Lower lobe of right lung (tissue), 2 donors: Measurements from ENCODE around the gene ERN2. TPM values are rescaled to one million over a fixed set of nuclear protein-coding genes. Genes with fewer than 3 reads are reported as not detected.

Source experiments
- ATAC-seq, 2 donors: fragments of 200-7000 bp; cut with Tn5 transposase; one replicate each; pipeline ENCODE4 v1.9.1; 2020 to 2022; ENCODE audit warnings: mild to moderate bottlenecking in 2 of 2, moderate library complexity in 2 of 2
- DNase-seq: peaks from one replicate; pipeline ENCODE4 v3.0.0-alpha.2; 2020
- H3K27ac ChIP-seq: fragments of 200-600 bp; one replicate; pipeline ENCODE4 v1.8.0; 2022
- H3K27me3 ChIP-seq: fragments of 200-600 bp; one replicate; pipeline ENCODE4 v1.8.0; 2022; ENCODE audit warnings: low read depth
- H3K36me3 ChIP-seq: fragments of 200-600 bp; one replicate; pipeline ENCODE4 v1.8.0; 2022; ENCODE audit warnings: mild to moderate bottlenecking
- H3K4me1 ChIP-seq: fragments of 200-600 bp; one replicate; pipeline ENCODE4 v1.8.0; 2022
- H3K4me3 ChIP-seq: fragments of 200-600 bp; one replicate; pipeline ENCODE4 v1.8.0; 2022; ENCODE audit warnings: mild to moderate bottlenecking
- H3K9me3 ChIP-seq: fragments of 200-600 bp; one replicate; pipeline ENCODE4 v1.8.0; 2022
- CTCF ChIP-seq: fragments of 200-600 bp; IDR thresholded peaks from one replicate; pipeline ENCODE4 v1.8.0; 2022; ENCODE audit warnings: antibody characterized with exemption, mild to moderate bottlenecking
- intact Hi-C: fragments of 100-400 bp; cut with DNase I; formaldehyde crosslinking; loops from one replicate; pipeline ENCODE4 v1.11.0; 2022
- total RNA-seq: library from RNA; stranded (reverse); fragmentation: NEBNext Ultra II Directional; extraction: Animal tissue kit (Norgen Biotek cat#: 25700); gene quantifications from one replicate; pipeline ENCODE4 v1.2.1, GENCODE V29; 2021
- donor health status: DM: no; HTN: yes; CAD: no; lungs with severe emphysema.

Gene ERN2
- total RNA-seq, 1 donor from 2014 or later, result 4.9 TPM

GRCh38 chr16:23699100-23699499 is 13.9 kb downstream of the ERN2 start:
- peak; percentile 37 to 76 for ATAC-seq
- no peaks in the 10 kb centered on the region for H3K9me3 ChIP-seq
- DNase-seq, result no peak
- H3K4me1 ChIP-seq, result no peaks in the 10 kb centered on the region
- intact Hi-C loops, result no loop called here
- H3K27me3 ChIP-seq, result no peaks in the 10 kb centered on the region
- H3K36me3 ChIP-seq, result no peaks in the 10 kb centered on the region
- no peak overlapping the region for H3K4me3 ChIP-seq
- no peak overlapping the region for H3K27ac ChIP-seq
- no peak for TF ChIP-seq CTCF

DNA sequence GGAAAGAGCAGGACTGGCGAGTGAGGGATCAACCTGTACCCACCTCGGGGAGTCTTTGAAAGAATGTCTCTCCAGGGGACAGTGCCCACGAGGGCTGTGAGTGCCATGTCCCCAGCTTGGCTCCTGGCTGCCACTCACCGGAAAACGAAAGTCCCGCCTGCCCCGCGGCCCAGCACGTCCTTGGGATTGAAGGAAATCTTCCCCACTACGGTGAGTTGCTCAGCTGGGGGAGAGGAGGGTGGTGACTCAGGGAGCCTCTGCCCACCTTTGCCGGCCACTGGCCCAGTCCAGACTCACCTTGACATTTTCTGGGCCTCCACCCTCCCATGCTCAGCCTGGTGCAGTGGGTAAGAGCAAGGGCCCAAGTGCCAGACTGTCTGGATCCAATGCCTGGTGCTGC is 17.3 kb downstream of the ERN2 start:
- TF ChIP-seq CTCF, result no peak
- Histone ChIP-seq H3K4me1 (no peaks in the 10 kb centered on the region), H3K4me3 (no peak overlapping the region), H3K36me3 (peaks cover 6% of the 10 kb centered on the region), H3K27ac (no peak overlapping the region), H3K9me3 (no peaks in the 10 kb centered on the region), H3K27me3 (no peaks in the 10 kb centered on the region)
- intact Hi-C loops, result no loop called here
- DNase-seq (no peak), ATAC-seq (no peak)

DNA sequence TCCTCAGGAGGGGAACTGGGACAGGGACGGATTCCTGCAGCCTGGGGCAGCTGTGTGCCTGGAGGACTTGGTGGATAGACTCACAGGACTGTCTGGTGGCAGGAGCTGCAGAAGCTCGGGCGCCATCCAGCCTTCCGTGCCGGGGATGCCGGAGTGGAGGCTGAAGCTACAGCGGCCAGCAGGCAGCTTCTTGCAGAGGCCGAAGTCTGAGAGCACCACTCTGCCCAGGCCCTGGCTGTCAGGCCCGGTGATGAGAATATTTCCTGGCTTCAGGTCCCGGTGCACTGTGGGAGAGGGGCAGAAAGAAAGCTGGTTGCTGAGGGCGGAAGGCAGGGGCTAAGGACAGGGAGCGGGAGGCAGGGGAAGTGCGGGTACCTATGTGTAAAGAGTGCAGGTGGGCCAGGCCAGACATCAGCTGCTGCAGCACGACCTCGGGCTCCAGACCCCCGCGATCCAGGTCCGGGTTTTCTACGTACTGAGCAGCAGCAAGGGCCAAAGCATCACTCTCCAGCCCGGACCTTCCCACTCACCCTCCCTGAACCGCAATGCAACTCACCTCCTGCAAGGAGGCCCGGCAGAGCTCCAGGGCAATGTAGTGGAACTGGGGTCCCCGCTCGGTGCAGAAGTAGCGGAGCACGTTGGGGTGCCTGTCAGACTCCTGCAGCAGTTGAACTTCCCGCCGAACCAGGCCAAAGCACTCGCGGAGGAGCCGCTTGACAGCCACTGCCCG is 18.2 kb downstream of the ERN2 start:
- Histone ChIP-seq H3K9me3 (no peaks in the 10 kb centered on the region), H3K27me3 (no peaks in the 10 kb centered on the region), H3K4me3 (no peak overlapping the region), H3K36me3 (peaks cover 16% of the 10 kb centered on the region), H3K4me1 (no peaks in the 10 kb centered on the region), H3K27ac (no peak overlapping the region)
- DNase-seq (no peak), ATAC-seq (no peak)
- TF ChIP-seq CTCF, result no peak
- intact Hi-C loops, result no loop called here

DNA sequence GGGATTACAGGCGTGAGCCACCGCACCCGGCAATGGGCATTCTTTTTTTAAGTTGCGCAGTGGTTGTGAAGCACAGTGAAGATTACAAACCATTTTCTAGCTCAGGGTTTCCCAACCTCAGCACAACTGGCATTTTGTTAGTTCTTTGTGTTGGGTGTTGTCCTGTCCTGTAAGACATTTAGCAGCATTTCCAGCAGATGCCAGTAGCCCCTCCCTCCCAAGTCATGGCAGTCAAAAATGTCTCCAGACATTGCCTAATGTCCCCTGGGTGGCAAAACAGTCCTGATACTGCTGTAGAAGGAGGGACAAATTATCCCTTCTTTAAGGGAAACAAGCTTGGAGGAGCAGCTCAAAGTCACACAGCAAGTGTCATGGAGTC is 18.8 kb downstream of the ERN2 start:
- Histone ChIP-seq H3K4me3 (no peak overlapping the region), H3K27ac (no peak overlapping the region), H3K9me3 (no peaks in the 10 kb centered on the region), H3K36me3 (peaks cover 21% of the 10 kb centered on the region), H3K4me1 (no peaks in the 10 kb centered on the region), H3K27me3 (no peaks in the 10 kb centered on the region)
- no peak for TF ChIP-seq CTCF
- DNase-seq, result no peak
- no peak for ATAC-seq
- intact Hi-C loops, result no loop called here

GRCh38 chr16:23692190-23692837 is 20.7 kb downstream of the ERN2 start:
- ATAC-seq, result no peak
- Histone ChIP-seq H3K4me3 (no peak overlapping the region), H3K27me3 (no peaks in the 10 kb centered on the region), H3K4me1 (no peaks in the 10 kb centered on the region), H3K9me3 (no peaks in the 10 kb centered on the region), H3K36me3 (peaks cover 41% of the 10 kb centered on the region), H3K27ac (no peak overlapping the region)
- DNase-seq, result no peak
- TF ChIP-seq CTCF, result no peak
- intact Hi-C loops, result no loop called here
